ENCODE data around the gene MAN1A2. TPM values are rescaled to one million over a fixed set of nuclear protein-coding genes. Genes with fewer than 3 reads are reported as not detected.

The MAN1A2 gene
- total and polyA plus RNA-seq, 9 of the 15 experiments (the other 6 are each of a cell fraction or from before 2014, with no cell fraction given) = 4.2 to 38.4 (median 18.7) TPM

- no peak for TF ChIP-seq DDX20 (tag; IDR thresholded peaks at IDR 0.05; ENCODE audit: low read depth)
- no peak for TF ChIP-seq RHOXF2B (CRISPR knock-in tag; conservative IDR thresholded peaks at IDR 0.05)
- TF ChIP-seq TCF7L2 (IDR thresholded peaks at IDR 0.05; ENCODE audit: low read depth, low read length) = no peak
- TF ChIP-seq SRF (CRISPR knock-in tag; IDR thresholded peaks at IDR 0.05) = peak in 1 of 2 experiments; percentile 87; a peak in 2 of 4 replicates
- no peak for TF ChIP-seq GTF2F1 (IDR thresholded peaks at IDR 0.05; ENCODE audit: low read depth, low read length)
- TF ChIP-seq FOXJ3 (CRISPR knock-in tag; IDR thresholded peaks at IDR 0.05) = no peak
- no peak for TF ChIP-seq SMAD2 (IDR thresholded peaks at IDR 0.05; ENCODE audit: low read depth, low read length)
- TF ChIP-seq ZNF785 (CRISPR knock-in tag; IDR thresholded peaks at IDR 0.05) = no peak
- no peak for TF ChIP-seq SIN3B (IDR thresholded peaks at IDR 0.05; ENCODE audit: low read depth)
- peak; percentile 33; the same call in 1 of the 2 replicates for TF ChIP-seq PTRF (tag; IDR thresholded peaks at IDR 0.05)
- TF ChIP-seq, protein P1, sequence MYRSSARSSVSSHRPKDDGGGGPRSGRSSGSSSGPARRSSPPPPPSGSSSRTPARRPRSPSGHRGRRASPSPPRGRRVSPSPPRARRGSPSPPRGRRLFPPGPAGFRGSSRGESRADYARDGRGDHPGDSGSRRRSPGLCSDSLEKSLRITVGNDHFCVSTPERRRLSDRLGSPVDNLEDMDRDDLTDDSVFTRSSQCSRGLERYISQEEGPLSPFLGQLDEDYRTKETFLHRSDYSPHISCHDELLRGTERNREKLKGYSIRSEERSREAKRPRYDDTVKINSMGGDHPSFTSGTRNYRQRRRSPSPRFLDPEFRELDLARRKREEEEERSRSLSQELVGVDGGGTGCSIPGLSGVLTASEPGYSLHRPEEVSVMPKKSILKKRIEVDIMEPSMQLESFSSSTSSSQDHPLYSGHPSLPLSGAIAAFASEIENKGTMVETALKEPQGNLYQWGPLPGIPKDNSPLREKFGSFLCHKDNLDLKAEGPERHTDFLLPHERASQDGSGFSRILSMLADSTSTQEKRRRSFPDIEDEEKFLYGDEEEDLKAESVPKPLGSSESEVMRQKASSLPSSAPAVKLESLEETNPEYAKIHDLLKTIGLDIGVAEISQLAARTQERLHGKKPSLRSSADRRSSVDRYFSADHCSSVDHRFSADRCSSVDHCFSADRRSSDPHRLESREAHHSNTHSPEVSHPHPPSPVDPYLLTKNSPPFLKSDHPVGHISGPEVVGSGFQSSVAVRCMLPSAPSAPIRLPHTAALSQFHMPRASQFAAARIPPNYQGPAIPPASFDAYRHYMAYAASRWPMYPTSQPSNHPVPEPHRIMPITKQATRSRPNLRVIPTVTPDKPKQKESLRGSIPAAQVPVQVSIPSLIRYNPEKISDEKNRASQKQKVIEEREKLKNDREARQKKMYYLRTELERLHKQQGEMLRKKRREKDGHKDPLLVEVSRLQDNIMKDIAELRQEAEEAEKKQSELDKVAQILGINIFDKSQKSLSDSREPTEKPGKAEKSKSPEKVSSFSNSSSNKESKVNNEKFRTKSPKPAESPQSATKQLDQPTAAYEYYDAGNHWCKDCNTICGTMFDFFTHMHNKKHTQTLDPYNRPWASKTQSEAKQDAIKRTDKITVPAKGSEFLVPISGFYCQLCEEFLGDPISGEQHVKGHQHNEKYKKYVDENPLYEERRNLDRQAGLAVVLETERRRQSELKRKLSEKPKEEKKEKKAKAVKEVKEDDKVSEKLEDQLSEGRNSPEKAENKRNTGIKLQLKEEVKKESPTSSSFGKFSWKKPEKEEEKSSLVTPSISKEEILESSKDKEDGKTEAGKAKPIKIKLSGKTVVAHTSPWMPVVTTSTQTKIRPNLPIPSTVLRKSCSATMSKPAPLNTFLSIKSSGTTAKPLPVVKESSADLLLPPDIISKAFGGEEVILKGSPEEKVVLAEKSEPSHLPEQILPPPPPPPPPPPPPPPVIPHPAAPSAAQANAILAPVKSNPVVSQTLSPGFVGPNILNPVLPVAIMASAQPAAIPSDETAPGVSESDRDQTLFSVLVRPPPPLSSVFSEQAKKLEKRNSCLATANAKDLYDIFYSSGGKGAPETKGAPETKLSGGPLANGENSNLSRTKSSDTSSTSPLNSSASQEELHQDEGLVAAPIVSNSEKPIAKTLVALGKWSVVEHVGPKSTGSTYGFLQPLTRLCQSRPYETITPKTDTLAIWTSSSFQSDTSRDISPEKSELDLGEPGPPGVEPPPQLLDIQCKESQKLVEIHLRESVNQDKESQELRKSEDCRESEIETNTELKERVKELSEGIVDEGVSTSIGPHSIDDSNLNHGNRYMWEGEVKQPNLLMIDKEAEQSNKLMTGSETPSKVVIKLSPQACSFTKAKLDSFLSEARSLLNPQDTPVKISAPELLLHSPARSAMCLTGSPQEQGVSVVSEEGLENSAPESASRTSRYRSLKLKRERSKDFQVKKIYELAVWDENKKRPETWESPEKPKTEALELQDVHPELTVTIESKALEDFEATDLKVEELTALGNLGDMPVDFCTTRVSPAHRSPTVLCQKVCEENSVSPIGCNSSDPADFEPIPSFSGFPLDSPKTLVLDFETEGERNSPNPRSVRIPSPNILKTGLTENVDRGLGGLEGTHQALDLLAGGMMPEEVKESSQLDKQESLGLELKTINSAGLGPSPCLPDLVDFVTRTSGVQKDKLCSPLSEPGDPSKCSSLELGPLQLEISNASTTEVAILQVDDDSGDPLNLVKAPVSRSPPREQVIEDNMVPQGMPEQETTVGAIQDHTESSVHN (IDR thresholded peaks at IDR 0.05; ENCODE audit: borderline replicate concordance in 1 of 2, low read depth in 1 of 2) = peak in 1 of 2 experiments; percentile 94; a peak in 2 of 4 replicates
- TF ChIP-seq RBFOX2 (IDR thresholded peaks at IDR 0.05; ENCODE audit: low read depth, low read length) = no peak
- no peak for TF ChIP-seq SIRT6 (IDR thresholded peaks at IDR 0.05; ENCODE audit: low read depth, low read length)
- no peak for TF ChIP-seq MCM2 (IDR thresholded peaks at IDR 0.05; ENCODE audit: low read depth)
- TF ChIP-seq SIN3A (IDR thresholded peaks at IDR 0.05; ENCODE audit: borderline replicate concordance in 2 of 2, control insufficient read depth in 1 of 2, low read depth in 2 of 2, low read length in 2 of 2) = no peak
- TF ChIP-seq MXI1 (IDR thresholded peaks at IDR 0.05; ENCODE audit: low read depth, low read length) = no peak
- TF ChIP-seq, protein P2, sequence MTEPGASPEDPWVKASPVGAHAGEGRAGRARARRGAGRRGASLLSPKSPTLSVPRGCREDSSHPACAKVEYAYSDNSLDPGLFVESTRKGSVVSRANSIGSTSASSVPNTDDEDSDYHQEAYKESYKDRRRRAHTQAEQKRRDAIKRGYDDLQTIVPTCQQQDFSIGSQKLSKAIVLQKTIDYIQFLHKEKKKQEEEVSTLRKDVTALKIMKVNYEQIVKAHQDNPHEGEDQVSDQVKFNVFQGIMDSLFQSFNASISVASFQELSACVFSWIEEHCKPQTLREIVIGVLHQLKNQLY (CRISPR knock-in tag; conservative IDR thresholded peaks at IDR 0.05) = no peak
- TF ChIP-seq PRMT5 (CRISPR knock-in tag; IDR thresholded peaks at IDR 0.05) = no peak
These were observed 27.2 kb upstream of the MAN1A2 start (continued) for GRCh38 chr1:117339866-117340700.

Measured in K562 (cell line).